Activated CD4-positive, alpha-beta T cell treated with anti-CD3 and anti-CD28 coated beads, Interleukin-2, amount 10 ng/mL, durations not matched to agents 24 days and 14 days (primary cell): Measurements from ENCODE around the gene SPACA1. TPM values are rescaled to one million over a fixed set of nuclear protein-coding genes. Genes with fewer than 3 reads are reported as not detected.

ENCODE experiments used
- DNase-seq: peaks from one replicate; pipeline ENCODE4 v3.0.0; 2022
- H3K27ac Mint-ChIP-seq: one replicate; pipeline ENCODE4 v1.8.0; 2022; ENCODE audit warnings: mild to moderate bottlenecking, mixed read lengths
- H3K27me3 Mint-ChIP-seq: one replicate; pipeline ENCODE4 v1.8.0; 2022; ENCODE audit warnings: mixed read lengths
- H3K36me3 Mint-ChIP-seq: one replicate; pipeline ENCODE4 v1.8.0; 2022; ENCODE audit warnings: low read depth, mild to moderate bottlenecking, mixed read lengths
- H3K4me1 Mint-ChIP-seq: one replicate; pipeline ENCODE4 v1.8.0; 2021; ENCODE audit warnings: mixed read lengths
- H3K4me3 Mint-ChIP-seq: one replicate; pipeline ENCODE4 v1.8.0; 2022; ENCODE audit warnings: mild to moderate bottlenecking, moderate library complexity, mixed read lengths
- H3K9me3 Mint-ChIP-seq: one replicate; pipeline ENCODE4 v1.8.0; 2021; ENCODE audit warnings: mixed read lengths
- intact Hi-C: fragments of 100-400 bp; cut with micrococcal nuclease; formaldehyde crosslinking; loops from one replicate; pipeline ENCODE4 v1.15.1; 2023
- total RNA-seq: library from RNA; stranded (reverse); gene quantifications from 2 replicates; pipeline ENCODE4 v1.2.3, GENCODE V29; 2022

Gene SPACA1
- total RNA-seq, 1 donor from 2014 or later: not detected

DNA sequence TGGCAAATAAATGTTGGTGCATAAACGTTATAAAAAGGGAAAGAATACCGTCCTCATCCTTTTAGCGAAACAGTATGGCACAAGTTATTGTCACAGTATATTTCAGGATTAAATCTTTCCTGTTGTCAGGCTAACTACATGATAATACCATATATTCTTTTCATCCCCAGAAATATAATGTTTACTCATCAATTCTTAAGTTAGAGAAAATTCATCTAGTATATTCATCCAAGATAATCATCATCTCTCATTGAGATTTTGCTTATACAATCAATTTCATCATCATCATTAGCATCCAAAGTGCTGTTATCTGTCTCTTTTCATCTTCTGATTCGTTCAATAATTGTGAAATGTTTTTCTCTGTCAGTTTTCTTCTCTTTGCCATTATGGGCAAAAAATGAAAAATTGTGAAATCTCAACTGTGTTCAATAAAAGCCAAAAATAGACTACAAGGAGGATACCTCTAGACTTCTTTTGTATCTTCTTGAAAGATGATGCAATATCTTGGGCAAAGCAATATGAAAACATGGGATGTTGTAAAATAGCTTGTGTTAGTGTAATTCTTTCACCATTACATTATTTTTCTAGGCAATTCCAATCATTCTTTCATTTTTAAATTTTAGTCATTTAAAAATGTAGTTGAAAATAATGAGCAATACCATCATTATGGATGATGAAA is 2.6 kb downstream of the SPACA1 start:
- Mint-ChIP-seq H3K4me3 (no peak overlapping the region), H3K27me3 (peaks cover 4% of the 10 kb centered on the region), H3K4me1 (no peaks in the 10 kb centered on the region), H3K9me3 (no peaks in the 10 kb centered on the region), H3K36me3 (no peaks in the 10 kb centered on the region), H3K27ac (no peak overlapping the region)
- intact Hi-C loops: no loop called here
- DNase-seq: no peak

DNA sequence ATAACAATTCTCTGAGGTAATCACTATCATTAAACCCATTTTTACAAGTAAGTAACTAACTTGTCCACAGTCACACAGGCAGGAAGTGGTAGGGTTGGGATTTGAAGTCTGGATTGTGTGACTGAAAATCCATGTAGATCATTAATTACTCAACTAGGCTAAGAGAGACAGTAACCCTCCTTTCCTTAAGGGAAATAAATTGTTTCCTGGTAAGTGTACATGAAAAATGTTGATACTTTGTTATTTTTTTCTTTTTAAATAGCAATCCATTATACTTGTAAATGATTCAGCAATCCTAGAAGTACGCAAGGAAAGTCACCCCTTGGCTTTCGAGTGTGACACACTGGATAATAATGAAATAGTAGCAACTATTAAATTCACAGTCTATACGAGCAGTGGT is 11.6 kb downstream of the SPACA1 start:
- Mint-ChIP-seq H3K4me3 (no peak overlapping the region), H3K27me3 (peaks cover 5% of the 10 kb centered on the region), H3K4me1 (no peaks in the 10 kb centered on the region), H3K36me3 (no peaks in the 10 kb centered on the region), H3K27ac (no peak overlapping the region), H3K9me3 (no peaks in the 10 kb centered on the region)
- DNase-seq: no peak
- intact Hi-C loops: no loop called here

DNA sequence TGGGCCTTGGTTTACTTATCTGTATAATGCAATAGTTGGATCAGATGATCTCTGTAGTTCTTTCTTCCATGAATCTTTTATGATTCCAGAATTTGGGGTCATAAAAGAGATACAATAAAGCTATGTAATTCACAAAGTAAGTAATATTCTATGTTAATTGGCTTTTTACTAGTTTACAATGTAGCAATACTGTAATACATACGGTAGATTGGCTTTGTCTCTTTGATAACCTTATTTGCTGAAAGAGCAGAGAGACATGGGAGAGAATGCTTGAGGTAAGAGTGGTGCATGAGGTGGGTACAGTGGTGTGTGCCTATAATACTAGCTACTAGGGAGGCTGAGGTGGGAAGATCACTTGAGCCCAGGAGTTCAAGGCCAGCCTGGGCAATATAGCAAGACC is 14.7 kb downstream of the SPACA1 start:
- intact Hi-C loops: no loop called here
- Mint-ChIP-seq H3K9me3 (no peaks in the 10 kb centered on the region), H3K36me3 (no peaks in the 10 kb centered on the region), H3K27me3 (peaks cover 5% of the 10 kb centered on the region), H3K4me1 (no peaks in the 10 kb centered on the region), H3K4me3 (no peak overlapping the region), H3K27ac (no peak overlapping the region)
- DNase-seq: no peak

DNA sequence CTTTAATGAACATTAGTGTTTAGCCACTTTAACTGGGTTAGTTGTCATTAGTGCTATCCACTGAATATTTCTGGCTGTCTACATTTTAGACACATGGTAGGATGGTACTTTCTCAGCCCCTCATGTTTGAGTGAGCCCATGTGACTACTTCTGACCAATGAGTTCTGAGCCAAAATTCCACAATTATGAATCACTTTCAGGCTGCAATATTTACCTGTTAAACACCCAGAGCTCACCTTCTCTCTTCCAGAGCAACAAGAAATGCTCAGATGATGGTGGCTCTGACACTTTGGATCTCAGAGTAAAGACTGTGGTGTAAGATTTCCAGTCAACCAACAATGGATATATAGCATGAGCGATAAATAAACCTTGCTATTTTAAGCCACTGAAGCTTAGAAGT is 24.8 kb downstream of the SPACA1 start:
- no peaks in the 10 kb centered on the region for H3K9me3 Mint-ChIP-seq
- intact Hi-C loops: no loop called here
- no peaks in the 10 kb centered on the region for H3K27me3 Mint-ChIP-seq
- no peak for DNase-seq
- H3K36me3 Mint-ChIP-seq: no peaks in the 10 kb centered on the region
- H3K4me1 Mint-ChIP-seq: no peaks in the 10 kb centered on the region
- H3K4me3 Mint-ChIP-seq: no peak overlapping the region
- no peak overlapping the region for H3K27ac Mint-ChIP-seq

DNA sequence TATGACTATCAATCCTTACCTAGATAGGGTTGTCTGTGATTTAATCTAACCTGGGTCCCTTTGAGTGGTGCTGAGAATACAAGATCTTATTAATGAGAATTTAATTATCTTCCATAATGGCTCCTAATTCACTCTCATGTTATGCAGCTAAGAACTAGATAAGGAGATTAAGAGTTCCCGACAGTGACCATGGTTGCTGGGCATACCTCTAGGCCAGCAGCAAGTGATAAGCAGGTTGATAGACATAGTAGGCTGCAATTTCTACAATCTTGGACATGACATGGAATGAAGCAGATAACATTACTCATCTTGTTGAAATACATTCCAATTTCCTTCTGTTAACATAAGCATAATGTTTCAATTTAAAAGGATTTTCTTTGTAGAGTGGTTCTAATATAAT is 27.1 kb downstream of the SPACA1 start:
- no peak for DNase-seq
- no peak overlapping the region for H3K27ac Mint-ChIP-seq
- intact Hi-C loops: no loop called here
- no peak overlapping the region for H3K4me3 Mint-ChIP-seq
- no peaks in the 10 kb centered on the region for H3K9me3 Mint-ChIP-seq
- H3K36me3 Mint-ChIP-seq: no peaks in the 10 kb centered on the region
- no peaks in the 10 kb centered on the region for H3K4me1 Mint-ChIP-seq
- H3K27me3 Mint-ChIP-seq: no peaks in the 10 kb centered on the region

DNA sequence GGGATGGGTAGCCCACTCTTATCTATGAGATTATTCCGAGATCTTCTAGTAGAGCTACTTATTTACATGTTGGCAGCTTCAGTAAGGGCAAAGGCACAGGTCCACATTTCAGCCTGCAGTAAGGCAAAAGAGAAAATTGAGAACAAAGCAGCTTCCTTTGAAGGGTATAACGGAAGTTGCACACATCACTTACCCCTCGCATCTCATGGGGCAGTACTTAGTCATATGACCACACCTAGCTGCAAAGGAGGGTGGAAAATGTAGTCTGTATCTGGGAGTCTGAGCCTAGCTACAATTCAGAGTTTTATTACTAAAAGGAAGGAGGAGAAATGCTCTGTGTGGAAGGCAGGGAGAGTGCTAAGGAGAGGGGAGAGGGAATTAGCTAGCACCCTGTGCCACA is 29.7 kb downstream of the SPACA1 start:
- Mint-ChIP-seq H3K9me3 (no peaks in the 10 kb centered on the region), H3K36me3 (no peaks in the 10 kb centered on the region), H3K27ac (no peak overlapping the region), H3K27me3 (no peaks in the 10 kb centered on the region), H3K4me3 (no peak overlapping the region), H3K4me1 (no peaks in the 10 kb centered on the region)
- intact Hi-C loops: no loop called here
- DNase-seq: no peak

DNA sequence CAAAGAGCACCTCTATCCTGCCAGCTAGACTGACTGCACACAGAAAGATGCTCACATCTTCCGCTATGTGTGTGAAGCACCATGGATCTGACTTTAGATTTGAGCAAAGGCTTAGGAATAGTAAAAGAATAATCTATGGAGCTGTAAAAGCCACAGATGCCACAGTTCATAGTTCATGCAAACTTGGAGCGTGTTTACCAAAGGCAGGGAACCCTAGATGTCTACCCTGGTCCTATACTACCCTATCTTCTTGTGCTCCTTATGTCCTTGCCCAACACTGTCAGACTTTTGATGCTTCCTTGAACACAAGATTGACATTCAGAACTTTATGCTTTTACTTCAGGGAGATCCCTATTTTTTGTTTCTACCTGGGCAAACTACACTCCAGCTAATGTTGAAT is 39.2 kb downstream of the SPACA1 start:
- no peak overlapping the region for H3K27ac Mint-ChIP-seq
- no peak overlapping the region for H3K4me3 Mint-ChIP-seq
- H3K27me3 Mint-ChIP-seq: peaks cover 6% of the 10 kb centered on the region
- H3K4me1 Mint-ChIP-seq: no peaks in the 10 kb centered on the region
- intact Hi-C loops: no loop called here
- no peak for DNase-seq
- H3K36me3 Mint-ChIP-seq: no peaks in the 10 kb centered on the region
- no peaks in the 10 kb centered on the region for H3K9me3 Mint-ChIP-seq

DNA sequence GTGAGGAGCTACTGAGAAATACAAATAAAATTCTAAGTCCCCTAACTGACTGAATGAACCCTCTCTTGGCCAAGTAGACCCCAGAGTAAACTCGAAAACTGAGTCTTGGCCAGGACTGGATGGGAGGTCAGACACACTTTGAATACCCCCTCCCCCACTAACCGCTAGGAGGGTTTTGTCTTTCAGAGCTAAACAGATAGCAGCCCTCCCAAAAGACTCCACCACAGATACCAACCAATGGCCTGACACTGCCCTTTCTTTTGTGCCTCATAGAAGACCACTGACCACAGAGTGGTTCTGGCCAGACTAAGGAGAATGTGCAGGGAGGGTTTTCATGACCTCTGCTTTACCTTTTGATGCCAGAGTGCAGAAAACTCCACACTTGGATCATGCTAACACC is 42.1 kb downstream of the SPACA1 start:
- H3K9me3 Mint-ChIP-seq: no peaks in the 10 kb centered on the region
- H3K4me1 Mint-ChIP-seq: no peaks in the 10 kb centered on the region
- H3K27me3 Mint-ChIP-seq: peaks cover 6% of the 10 kb centered on the region
- intact Hi-C loops: no loop called here
- no peak overlapping the region for H3K4me3 Mint-ChIP-seq
- no peak for DNase-seq
- H3K27ac Mint-ChIP-seq: no peak overlapping the region
- no peaks in the 10 kb centered on the region for H3K36me3 Mint-ChIP-seq

DNA sequence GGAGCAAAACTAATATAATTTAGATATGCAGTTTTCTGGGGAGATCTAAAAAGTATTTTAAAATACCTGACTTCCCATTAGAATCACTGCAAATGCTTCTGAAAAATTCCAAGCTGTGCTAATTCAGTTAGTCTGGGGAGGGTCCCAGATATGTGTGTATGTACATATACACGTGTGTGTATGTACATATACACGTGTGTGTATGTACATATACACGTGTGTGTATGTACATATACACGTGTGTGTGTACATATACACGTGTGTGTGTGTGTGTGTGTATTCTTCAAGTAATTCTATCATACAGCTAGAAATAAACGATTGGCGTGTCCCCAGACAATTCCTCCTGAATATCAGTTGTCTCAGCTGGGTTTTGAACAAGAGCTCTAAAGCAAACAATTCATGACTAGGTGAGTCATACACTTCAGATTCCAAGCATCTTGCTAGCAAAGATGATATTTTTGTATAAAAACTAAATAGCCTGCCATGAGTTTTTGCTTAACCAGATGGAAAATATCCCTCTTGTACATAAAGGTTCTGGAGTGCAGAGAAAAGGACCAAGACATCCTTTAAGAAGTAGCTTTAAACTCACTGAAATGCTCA is 58.2 kb downstream of the SPACA1 start:
- DNase-seq: no peak
- Mint-ChIP-seq H3K9me3 (no peaks in the 10 kb centered on the region), H3K4me3 (no peak overlapping the region), H3K36me3 (no peaks in the 10 kb centered on the region), H3K27me3 (no peaks in the 10 kb centered on the region), H3K27ac (no peak overlapping the region), H3K4me1 (no peaks in the 10 kb centered on the region)
- intact Hi-C loops: no loop called here

DNA sequence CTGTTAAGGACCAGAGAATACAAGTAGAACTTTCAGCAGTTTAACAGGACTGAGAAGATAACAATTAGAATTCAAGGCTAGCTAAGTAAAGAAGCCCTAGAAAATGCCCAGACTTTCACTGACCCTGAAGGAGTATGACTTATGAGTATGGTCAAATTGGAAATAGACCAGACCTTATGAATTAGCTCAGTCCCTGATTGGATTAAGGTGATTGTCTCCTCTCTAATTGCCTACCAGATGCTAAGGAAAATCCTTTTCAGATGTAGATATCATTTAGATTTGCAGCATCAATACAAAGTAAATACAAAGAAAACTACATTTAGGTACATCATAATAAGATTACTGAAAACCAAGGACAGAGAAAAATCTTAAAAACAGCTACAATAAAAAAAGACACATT is 59.6 kb downstream of the SPACA1 start:
- H3K4me3 Mint-ChIP-seq: no peak overlapping the region
- H3K4me1 Mint-ChIP-seq: no peaks in the 10 kb centered on the region
- H3K27ac Mint-ChIP-seq: no peak overlapping the region
- H3K27me3 Mint-ChIP-seq: no peaks in the 10 kb centered on the region
- H3K36me3 Mint-ChIP-seq: no peaks in the 10 kb centered on the region
- intact Hi-C loops: no loop called here
- DNase-seq: no peak
- no peaks in the 10 kb centered on the region for H3K9me3 Mint-ChIP-seq

DNA sequence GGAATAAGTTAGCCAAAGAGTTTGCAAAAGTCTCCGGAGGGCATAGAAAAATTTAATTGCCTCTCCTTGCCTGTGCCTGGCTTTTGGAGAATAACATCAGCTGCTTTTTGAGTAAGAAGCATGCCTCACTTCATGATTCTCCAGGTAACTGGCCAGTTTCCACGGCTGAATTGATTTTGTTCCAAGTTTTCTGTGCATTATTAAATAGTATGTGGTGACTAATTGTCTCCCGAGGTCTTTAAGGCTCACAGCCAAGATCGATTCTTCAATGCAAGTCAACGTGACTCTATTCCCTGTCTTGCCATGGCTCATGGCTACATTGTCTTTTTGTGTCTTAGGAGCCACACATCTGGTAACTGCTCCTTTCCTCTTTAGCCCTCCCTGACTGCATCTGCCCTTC is 64.3 kb downstream of the SPACA1 start:
- intact Hi-C loops: no loop called here

DNA sequence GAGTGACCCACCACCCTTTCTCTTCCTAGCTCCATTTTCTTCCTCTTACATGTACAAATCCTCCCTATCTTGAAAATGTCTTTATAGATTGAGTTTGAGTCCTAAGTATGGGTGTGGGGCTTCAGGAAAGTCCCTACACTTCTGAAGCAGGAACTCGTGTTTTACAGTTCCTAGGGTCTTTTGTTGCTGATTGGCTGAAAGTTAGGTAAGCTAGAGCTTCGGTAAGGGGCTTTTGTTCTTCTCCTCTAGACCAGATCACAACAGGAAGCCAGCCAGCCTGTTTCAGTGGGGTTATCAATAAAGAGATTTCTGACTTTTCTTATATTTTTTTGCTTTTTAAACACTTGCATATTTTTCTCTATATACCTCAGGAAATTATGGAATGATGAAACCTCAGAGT is 67.2 kb downstream of the SPACA1 start:
- intact Hi-C loops: no loop called here
- no peak for DNase-seq
- H3K27ac Mint-ChIP-seq: no peak overlapping the region
- H3K4me3 Mint-ChIP-seq: no peak overlapping the region
- H3K36me3 Mint-ChIP-seq: no peaks in the 10 kb centered on the region
- H3K27me3 Mint-ChIP-seq: no peaks in the 10 kb centered on the region
- H3K4me1 Mint-ChIP-seq: no peaks in the 10 kb centered on the region
- no peaks in the 10 kb centered on the region for H3K9me3 Mint-ChIP-seq

More for the DNA sequence above, 64.3 kb downstream of the SPACA1 start:
- H3K27ac Mint-ChIP-seq: no peak overlapping the region
- no peaks in the 10 kb centered on the region for H3K9me3 Mint-ChIP-seq
- H3K4me3 Mint-ChIP-seq: no peak overlapping the region
- no peaks in the 10 kb centered on the region for H3K36me3 Mint-ChIP-seq
- DNase-seq: no peak
- H3K27me3 Mint-ChIP-seq: no peaks in the 10 kb centered on the region
- H3K4me1 Mint-ChIP-seq: no peaks in the 10 kb centered on the region

DNA sequence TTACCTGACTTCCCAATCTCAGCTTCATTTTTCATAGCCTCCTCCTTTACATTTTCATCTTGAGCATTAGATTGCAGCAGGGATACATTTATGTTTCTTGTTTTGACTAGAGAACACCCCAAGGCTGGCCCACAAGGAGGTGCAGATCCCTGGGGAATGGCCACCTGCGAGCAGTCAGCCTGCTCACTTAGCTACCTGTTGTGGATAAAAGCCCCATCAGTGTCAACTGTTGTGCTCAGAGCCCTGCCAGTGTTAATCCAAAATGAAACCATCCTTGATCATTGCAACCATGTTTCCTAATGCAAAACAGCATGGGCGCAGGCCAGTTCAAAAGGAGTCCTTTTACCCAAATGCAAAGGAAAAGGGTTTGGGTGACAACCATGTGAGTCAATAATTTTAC is 67.7 kb downstream of the SPACA1 start:
- H3K36me3 Mint-ChIP-seq: no peaks in the 10 kb centered on the region

DNA sequence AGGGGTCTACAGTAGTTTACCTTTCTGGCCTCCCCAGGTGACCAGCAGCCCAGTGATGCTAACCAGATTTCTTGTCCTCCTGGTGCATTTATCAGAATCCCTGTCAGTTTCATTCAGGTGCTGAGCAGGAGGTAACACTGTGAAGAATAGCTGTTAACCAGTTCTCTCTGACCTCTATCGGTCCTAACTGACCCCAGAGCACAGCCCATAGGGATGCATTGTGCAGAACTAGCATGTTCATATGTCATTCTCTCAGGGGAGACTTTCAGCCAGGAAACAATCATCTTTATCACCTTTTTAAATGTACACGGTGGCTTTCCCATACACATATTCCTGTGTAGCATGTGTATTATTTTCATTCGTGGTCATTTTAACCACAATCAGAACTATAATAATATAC is 68.6 kb downstream of the SPACA1 start:
- H3K4me1 Mint-ChIP-seq: no peaks in the 10 kb centered on the region
- H3K9me3 Mint-ChIP-seq: no peaks in the 10 kb centered on the region
- intact Hi-C loops: no loop called here
- H3K27me3 Mint-ChIP-seq: no peaks in the 10 kb centered on the region
- no peak for DNase-seq
- H3K36me3 Mint-ChIP-seq: no peaks in the 10 kb centered on the region
- no peak overlapping the region for H3K27ac Mint-ChIP-seq
- no peak overlapping the region for H3K4me3 Mint-ChIP-seq

More for the DNA sequence above, 67.7 kb downstream of the SPACA1 start:
- Mint-ChIP-seq H3K9me3 (no peaks in the 10 kb centered on the region), H3K4me1 (no peaks in the 10 kb centered on the region), H3K27ac (no peak overlapping the region), H3K4me3 (no peak overlapping the region), H3K27me3 (no peaks in the 10 kb centered on the region)
- no peak for DNase-seq
- intact Hi-C loops: no loop called here
